GM10266 (cell line): ENCODE results near the gene CHL1.

Experiments
- DNase-seq: peaks from one replicate; pipeline ENCODE4 v3.0.0; 2012; ENCODE audit errors: extremely low spot score
- TF ChIP-seq, protein P1 (sequence below): IDR thresholded peaks from 2 replicates; pipeline ENCODE4 v1.5.1; 2012; ENCODE audit warnings: mild to moderate bottlenecking, low read depth; ENCODE audit not compliant: control insufficient read depth, insufficient read depth; ENCODE audit errors: missing control alignments

The CHL1 gene

DNA sequence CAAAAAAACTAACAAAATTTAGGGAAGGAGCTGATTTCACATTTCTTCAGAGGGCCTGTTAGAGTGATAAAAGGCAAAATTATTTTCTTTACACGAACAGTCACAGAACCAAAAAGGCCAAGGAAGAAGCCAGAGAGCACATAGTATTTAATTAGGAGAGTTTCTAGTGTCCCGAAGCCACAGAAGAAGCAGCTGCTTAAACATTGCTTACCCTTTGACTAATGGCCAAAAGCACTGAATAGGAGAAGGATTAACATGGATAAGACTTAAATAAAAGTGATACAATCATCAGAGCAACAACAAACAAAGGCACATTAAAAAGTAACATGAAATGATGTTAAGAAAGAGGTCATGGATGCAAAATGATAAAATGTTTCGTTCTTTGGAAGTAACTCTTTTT lies 98.6 kb downstream of the CHL1 start:
- TF ChIP-seq, protein P1, sequence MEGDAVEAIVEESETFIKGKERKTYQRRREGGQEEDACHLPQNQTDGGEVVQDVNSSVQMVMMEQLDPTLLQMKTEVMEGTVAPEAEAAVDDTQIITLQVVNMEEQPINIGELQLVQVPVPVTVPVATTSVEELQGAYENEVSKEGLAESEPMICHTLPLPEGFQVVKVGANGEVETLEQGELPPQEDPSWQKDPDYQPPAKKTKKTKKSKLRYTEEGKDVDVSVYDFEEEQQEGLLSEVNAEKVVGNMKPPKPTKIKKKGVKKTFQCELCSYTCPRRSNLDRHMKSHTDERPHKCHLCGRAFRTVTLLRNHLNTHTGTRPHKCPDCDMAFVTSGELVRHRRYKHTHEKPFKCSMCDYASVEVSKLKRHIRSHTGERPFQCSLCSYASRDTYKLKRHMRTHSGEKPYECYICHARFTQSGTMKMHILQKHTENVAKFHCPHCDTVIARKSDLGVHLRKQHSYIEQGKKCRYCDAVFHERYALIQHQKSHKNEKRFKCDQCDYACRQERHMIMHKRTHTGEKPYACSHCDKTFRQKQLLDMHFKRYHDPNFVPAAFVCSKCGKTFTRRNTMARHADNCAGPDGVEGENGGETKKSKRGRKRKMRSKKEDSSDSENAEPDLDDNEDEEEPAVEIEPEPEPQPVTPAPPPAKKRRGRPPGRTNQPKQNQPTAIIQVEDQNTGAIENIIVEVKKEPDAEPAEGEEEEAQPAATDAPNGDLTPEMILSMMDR: no peak
- DNase-seq: no peak

DNA sequence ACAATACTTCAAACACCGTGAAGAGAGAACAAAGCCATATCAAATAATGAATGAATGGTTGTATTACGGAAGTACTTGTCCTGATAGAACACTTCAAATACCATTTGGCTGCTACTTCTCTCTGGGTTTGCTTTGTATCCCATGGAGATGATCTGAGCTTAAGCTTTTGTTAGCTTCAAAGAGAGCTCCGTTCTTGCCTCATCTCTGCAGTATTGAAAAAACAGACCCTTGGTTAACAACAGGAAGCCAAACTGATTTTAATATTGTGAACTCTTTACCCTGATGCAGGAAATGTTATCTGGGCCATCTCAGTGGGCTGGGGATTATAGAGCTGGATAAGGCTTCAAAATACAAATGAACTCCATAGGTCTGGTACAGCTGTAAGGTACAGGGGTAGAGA lies 101.0 kb downstream of the CHL1 start:
- DNase-seq: no peak
- TF ChIP-seq, protein P1: no peak

DNA sequence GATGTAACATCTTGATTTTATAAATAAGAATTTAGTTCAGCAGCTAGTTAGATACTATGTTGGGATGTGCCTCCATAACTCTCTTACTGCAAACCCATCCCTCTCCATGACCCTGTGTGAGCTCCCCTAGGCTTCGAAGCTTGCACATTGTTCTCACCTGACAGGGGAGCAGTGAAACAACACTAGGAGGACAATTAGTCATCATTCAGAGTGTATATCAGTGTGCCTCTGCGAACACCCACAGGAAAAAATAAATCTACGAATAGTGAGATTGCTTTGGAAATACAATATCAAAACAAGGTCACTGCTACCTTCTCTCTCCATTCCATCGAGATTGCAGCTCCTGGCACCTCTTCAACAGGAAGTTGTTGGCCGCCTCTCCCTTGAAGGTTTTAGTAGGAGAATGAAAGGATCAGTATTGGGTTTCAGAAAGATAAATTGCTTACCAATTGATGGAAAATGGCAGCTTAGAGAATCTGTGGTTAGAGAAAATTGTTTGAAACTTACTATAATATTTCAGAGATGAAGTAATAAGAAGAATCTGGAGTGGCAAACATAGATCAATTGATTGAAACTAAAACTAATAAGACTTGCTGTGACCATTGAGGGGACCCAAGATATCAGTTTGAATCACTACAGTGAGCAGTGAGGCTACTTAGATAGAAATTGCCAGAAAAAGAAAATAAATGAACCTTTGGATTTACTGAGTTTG lies 103.2 kb downstream of the CHL1 start:
- TF ChIP-seq, protein P1: no peak
- no peak for DNase-seq

DNA sequence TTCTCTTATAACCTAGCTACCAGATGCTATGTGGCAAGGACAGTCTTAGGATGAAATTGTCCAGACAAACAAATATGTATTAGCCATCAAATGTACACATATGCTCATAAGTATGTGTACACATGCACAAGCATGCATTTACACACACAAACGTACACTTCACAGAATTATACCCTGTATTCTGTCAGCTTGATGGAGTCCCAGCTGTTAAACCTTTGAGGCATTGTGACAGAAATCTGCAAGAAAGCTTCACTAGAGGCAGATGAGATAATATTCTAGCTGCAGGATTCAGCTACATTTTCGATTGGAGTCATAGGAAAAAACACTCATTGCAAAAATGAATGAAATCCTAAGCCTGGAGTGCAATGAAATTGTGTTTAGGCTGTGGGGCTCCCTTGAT lies 110.6 kb downstream of the CHL1 start:
- TF ChIP-seq, protein P1: no peak
- no peak for DNase-seq

DNA sequence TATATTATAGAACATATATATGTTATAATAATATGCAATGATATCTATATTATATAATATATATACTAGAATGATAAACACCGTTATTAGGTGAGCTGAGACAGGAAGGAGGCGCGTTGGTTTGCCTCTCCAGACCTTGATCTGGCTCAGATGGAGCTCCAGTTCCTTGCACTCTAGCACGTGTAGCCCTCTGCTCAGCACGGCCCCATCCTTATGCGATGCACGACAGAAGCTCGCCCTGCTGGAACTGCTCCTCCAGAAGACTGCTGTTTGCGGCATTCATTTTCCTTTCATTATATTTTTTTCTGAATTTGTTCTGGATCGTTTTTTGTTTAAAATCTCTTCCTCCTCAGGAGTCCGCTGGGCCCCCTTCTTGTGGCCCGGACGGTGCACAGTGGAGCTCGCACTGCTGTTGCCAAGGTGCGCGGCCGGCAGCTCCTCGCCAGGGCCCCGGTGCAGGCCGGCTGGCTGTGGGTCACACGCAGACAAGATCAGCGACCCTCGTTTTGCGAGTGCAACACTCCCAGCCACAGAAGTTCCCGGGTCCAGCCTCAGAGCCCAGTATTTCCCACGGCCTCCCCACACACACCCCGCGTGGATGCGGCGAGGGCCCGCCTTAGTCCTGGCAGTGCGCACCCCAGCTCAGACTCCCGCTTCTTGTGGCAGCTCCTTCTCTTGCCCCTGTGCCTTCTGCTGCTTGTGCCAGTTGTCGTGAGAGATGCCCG lies 112.2 kb downstream of the CHL1 start:
- TF ChIP-seq, protein P1: no peak
- no peak for DNase-seq

DNA sequence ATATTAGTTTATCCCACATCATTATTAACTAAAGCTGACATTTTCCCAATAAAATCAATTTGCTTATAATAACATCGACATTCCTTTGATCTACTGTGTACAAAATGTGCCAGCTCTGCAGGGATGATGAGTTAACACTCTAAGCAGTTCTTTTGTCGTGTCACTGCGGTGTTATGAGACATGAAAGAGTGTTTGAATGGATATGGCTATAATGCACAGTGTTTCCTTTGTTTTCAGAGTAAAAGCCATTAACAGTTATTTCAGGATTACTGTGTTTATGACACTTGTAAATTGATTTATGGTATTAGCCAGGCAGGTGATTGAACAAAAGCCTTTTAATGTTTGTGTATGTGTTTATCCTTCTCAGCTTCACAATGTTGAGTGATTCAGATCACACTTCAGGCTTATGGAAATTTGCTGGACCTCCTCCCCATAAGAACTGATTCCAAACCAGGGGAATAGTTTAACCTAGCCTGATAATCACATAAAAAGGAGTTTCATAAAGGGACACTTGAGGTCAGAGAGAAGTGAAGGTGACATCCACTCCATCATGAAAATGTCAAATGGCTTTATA lies 115.7 kb downstream of the CHL1 start:
- DNase-seq: no peak
- TF ChIP-seq, protein P1: no peak

DNA sequence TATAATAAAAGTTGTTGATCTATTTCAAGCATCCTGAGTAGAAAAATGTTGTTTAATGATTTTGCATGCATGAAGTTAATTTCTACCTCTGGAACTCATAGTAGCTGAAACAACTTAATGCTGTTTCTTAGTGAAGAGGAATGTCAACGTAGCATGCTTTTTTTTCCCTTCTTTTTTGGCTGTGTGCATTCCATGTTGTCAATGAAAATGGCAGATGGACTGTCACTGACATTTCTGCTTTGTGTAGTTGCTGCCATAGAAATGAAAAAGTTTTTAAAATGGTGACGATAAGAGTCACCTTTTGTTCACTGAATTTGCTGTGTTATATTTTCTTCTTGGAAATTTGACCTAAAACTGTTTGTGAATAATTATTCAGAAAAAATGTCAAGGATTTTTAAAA lies 116.3 kb downstream of the CHL1 start:
- DNase-seq: no peak
- TF ChIP-seq, protein P1: no peak
